ENCODE data around the gene BAK1.

BAK1 gene

DNA sequence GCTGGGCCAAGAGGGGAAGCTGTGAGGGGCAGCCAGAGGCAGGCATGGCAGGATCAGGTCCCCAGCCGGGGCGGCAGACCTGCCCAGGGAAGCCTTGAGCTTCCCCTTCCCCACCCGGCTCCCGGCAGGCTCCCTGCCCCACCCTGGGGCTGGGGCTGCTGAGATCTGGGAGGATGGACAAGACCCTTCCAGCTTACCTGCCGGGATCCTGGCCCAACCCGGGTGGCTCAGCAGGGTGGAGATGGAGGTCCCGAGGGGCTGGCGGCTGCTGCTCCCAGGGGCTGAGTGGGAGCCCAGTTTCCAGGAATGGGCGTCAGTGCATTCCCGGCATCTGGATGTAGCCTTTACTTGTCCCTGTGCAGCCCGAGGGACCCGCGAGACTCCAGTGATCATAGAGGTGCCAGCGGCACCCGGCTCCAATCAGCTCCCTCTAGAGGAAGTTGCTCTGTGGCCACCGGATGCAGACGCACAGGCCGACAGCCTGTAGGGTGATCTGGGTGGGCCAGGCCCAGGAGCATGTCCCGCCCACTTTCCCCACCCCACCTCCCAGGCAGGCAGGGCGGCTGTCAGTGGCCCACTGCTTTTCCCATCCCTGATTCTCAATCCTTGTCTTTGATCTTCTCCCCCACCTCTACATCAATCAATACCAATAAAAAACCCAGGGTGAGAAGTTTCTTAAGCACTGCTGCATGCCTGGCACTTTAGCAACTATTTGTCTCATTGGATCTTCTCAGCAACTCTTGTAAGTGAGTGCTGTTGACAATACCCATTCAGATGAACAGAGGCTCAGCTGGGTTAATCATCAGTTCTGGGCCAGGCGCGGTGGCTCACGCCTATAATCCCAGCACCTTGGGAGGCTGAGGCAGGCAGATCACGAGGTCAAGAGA, at the start of gene BAK1:
TSS of gene BAK1 (minus strand) at position 449 of the 887 bp plus-strand sequence. CDS start 2,672 bp downstream, outside the sequence.
- peak; percentile 66 for DNase-seq (ENCODE audit: low read depth)

DNA sequence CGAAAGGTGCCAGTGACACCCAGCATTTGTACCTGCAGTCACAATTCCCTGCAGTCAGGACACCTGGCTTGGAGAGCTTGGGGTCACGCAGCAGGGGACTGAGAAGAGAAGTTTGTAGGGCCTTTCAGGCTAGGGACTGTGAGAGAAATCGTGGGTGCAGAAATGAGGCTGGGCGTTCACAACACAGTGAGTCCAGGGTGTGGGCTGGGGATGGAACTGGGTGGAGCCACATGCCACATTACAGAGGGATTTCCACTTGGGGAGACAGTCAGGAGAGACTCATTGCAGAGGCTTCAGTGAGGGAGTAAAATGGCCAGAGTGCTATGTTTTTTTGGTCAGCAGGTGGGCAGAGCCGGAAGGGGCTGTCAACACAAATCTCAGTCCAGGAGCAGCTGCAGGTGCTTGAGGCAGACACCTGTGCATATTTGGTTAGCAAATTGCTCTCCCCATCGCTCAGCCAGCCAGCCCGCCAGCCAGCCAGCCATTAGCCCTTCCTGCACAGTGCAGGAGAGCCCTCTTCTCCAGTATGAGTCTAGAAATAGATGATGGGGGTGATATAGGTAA, 48.4 kb upstream of the BAK1 start:
- DNase-seq (ENCODE audit: low read depth), result no peak

DNA sequence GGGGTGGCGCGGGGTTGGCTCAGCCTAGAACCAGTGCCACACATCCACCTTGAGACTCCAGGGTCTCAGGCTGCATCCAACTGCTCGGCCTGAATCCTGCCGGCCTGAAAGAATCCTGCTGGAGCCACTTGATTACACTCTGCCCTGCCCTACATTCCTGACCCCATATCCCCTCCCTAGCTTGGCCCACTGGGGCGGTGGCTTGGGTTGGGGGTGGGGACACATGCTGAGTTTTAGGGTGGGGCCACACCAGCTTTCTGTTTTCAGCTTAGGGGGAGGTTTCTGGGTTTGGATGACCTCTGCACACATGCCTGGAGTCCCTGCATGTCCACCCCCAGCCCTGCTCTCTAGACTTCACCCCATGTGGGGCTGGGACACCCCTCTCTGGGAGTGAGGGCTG, 47.8 kb upstream of the BAK1 start:
- no peak for DNase-seq (ENCODE audit: low read depth)

- no peak for DNase-seq (ENCODE audit: low read depth)
Observed at GRCh38 chr6:33624856-33625255, 44.8 kb upstream of the BAK1 start.

- no peak for DNase-seq (ENCODE audit: low read depth)
Observed at GRCh38 chr6:33623895-33624381, 43.9 kb upstream of the BAK1 start.

DNA sequence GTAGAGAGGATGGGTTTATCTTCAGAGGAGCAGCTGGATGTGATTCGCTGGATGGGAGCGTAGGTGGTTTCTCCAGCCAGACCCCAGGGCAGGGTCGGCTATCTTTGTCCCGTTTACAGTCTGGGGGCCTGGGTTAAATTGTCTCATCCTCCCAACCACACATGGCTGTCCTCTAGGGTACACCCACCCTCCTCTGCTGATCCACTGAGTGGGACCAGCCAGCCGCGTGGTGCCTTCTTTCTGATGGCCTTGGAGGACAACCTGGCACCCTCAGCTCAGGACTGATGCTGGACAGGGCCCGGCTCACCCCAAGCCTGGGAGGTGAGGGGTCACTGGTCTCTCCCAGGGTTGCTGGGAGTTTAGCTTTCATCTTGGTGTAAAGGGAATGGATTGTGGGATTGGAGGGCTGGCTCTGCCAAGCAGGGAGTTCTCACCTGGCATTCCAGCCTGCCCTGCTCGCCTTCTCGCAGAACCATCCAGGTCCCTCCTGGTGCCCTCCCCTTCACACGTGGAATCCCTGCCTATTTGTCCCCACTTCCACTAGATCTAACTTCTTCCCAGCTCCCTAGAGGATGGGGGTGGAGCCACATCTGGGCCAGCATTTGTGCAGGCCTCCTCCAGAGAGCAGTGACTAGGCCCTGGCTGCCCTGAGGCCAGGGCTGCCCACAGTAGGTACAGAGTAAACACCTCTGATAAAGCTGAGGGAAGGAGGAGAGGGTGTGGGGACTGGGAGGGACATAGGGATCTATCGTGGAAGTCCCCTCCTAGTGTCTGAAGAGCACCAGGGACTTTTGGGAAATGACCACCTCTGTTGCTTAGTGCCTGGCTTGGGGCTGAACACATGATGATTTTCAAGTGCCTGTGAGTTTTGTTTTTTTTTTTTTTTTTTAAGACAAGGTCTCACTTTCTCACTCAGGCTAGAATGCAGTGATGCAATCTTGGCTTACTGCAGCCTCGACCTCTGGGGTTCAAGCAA, 42.7 kb upstream of the BAK1 start:
- DNase-seq (ENCODE audit: low read depth), result no peak

DNA sequence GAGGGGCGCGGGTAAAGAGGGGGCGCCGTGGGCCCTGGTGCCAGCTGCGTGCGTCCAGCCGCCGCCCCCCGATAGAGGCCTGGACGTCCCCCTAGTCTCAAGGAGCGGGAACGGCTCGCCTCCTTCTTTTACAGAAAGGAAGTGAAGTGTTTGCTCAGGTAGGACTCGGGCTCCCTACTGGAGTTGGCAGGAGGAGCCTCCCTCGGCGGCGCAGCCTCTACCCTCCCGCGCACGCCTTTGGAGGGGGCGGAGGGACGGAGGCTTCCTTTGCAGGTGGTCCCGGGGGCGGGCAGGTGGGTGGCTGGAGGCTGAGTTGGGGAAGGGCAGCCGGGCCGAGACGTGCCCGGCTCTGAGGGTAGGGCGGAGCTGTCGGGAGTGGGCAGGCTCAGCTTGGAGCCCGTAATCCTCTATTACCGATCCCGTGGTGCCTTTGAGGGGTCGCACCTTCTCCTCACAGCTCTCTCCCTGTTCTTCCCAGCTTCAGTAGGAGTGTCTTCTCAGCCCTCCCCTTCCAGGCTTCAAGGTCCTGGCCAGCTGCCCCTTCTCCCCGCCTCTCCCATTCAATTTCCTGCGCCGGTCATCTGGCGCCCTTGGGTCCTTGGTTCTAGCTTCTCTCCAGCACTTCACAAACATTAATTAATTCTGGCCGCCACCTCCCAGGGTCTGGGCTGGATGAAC, 41.8 kb upstream of the BAK1 start:
- DNase-seq (ENCODE audit: low read depth), result peak; percentile 51

GRCh38 chr6:33620856-33621710, 41.0 kb upstream of the BAK1 start, which contains the start of gene ITPR3:
Gene ITPR3 (plus strand): TSS chr6:33621322. CDS start chr6:33621603, 281 bp downstream.
- DNase-seq (ENCODE audit: low read depth), result peak; percentile 66

DNA sequence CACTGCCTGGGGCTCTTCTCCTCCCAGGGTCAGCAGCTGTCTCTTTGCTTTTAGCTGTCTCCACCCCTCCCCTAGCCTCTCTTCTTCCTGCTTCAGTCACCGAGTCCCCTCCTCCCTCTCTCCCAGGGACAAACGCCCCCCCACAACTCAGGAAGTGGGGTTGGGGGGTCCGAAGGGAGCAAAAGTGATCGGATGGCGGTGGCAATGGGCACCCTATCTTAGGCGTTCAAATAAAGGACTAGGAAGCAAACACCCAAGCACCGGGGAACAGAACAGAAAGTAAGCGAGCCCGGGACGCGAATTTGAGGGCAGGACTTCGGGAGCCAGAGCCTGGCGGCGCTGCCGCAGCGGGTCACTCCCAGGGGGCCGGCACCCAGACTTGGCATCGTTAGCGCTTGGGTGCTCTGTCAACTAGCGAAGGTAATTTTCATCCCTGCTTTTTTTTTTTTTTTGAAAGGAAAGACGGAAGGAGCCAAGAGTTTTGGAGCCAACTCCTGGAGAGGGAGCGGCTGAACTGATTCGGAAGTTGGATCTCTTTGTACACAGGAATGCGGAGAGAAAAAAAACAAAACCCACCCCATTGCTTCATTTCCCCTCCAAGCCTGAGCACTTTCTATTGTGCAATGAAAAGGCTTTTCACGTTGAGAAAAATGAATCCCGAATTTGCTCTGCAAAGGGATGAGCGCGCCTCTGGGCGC, 40.2 kb upstream of the BAK1 start:
- no peak for DNase-seq (ENCODE audit: low read depth)

- no peak for DNase-seq (ENCODE audit: low read depth)
Observed at GRCh38 chr6:33619166-33619840, 39.2 kb upstream of the BAK1 start.

- DNase-seq (ENCODE audit: low read depth), result no peak
Observed at GRCh38 chr6:33616913-33617312, 36.8 kb upstream of the BAK1 start.

GRCh38 chr6:33616113-33616512, 36.0 kb upstream of the BAK1 start:
- no peak for DNase-seq (ENCODE audit: low read depth)

DNA sequence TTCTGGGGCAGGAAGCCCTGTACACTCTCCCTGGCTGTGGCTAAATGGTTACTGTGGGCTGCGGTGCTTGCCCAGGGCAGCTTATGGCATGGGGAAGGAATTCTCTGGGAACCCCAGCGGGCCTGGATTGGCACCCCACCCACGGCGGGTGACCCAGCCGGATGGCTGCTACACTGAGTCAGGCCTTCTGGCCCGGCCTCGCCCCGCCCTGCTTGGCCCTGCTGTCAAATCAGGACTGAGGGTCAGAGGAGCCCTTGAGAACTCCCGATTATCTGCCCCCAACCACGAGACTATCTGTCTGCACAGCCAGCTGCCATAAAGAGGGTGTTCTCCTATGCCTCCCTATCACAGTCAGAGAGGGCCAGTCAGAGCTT, 33.7 kb upstream of the BAK1 start:
- no peak for DNase-seq (ENCODE audit: low read depth)

DNA sequence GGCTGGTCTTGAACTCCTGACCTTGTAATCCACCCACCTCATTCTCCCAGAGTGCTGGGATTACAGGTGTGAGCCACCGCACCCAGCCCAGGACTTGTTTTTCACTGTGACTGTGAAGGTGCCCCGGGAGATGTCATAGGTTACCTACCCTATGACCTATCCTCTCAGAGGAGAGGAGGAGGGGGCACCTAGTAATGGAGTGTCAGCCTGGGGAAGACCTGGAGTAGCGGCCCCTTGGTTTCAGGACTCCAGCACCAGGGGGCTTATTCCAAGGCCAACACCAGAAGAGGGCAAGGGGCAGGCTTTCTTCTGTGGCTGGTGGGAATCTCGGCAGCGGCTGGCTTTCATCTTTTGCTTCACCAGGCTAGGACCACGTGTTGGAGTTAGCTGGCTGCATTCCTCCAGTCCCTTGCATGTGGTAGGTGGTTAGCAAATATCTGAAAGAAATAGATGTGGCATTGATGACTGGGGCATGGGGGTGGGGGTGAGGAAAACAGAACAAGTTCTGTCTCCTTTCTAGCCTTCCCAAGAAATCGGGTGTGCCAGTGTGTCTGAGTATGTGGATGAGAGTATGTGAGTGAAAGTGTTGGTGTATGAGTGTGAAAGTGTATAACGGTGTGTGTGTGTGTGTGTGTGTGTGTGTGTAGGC, 33.2 kb upstream of the BAK1 start:
- DNase-seq (ENCODE audit: low read depth), result no peak

- no peak for DNase-seq (ENCODE audit: low read depth)
Observed at GRCh38 chr6:33610779-33611732, 31.0 kb upstream of the BAK1 start.

DNA sequence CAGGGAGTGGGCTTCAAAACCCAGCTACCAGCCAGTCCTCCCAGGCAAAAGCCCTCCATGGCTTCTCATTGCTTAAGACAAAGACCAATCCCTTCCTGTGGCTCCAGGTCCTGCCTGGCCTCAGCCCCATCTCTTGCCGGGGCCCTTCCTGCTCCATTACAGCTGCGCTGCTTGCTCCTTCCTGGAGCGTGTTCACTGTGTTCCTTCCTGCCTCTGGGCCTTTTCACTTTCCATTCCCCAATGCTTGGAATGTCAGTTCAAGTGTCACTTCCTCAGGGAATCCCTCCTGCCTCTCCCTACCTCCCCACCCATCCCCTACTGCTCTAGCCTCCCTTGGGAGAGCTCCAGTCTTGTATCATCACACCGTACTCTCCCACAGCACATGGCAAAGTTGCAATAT, 30.0 kb upstream of the BAK1 start:
- no peak for DNase-seq (ENCODE audit: low read depth)

GRCh38 chr6:33609528-33609927, 29.5 kb upstream of the BAK1 start:
- no peak for DNase-seq (ENCODE audit: low read depth)

DNA sequence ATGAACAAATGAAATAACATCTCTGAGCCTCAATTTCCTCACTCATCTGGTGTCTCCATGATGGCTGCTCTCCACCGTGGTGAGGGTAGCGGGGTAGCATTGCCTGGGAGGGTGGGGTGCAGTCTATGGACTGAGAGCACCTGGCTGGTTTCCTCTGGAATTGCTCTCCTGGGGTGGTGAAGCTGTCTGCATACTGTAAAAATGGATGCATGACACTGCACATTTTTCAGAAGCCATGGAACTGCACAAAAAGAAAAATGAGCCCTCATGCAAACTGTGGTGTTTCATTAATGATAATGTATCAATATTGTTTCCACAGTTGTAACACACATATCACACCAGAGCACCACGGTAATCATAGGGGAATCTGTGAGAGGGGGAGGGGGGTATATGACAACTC, 28.9 kb upstream of the BAK1 start:
- no peak for DNase-seq (ENCODE audit: low read depth)

All from stimulated activated CD8-positive, alpha-beta memory T cell treated with anti-CD3 and anti-CD28 coated beads, Interleukin-12 subunit alpha, Interleukin-12 subunit beta, amount 100 ng/mL, for 4 hours (primary cell).